Measurements from ENCODE around the gene SPTSSB. TPM values are rescaled to one million over a fixed set of nuclear protein-coding genes. Genes with fewer than 3 reads are reported as not detected.
A peak's percentile ranks its signal among the peaks of the same experiment; 100 is the strongest.

Gene SPTSSB
- total RNA-seq, 1 experiment from 2014 or later, result 15.7 TPM

- ATAC-seq, result 0 out of 2 replicates have a peak, but pooled peaks have one; percentile 38
- no peak for DNase-seq (ENCODE audit: low spot score)
- Mint-ChIP-seq H3K27me3 (ENCODE audit: low read depth) (no peaks in the 10 kb centered on the region), H3K9me3 (peaks cover 9% of the 10 kb centered on the region), H3K36me3 (peaks cover 3% of the 10 kb centered on the region; the same call in 1 of the 2 replicates), H3K4me1 (peaks cover 31% of the 10 kb centered on the region), H3K4me3 (no peak overlapping the region), H3K27ac (no peak overlapping the region)
- ChIA-PET POLR2A (interaction anchor here (0.6 kb wide), 1 partner anchor 305 kb away, joined by 3 read pairs; no protein-coding TSS in a partner anchor), CTCF (interaction anchor here (1.6 to 2.1 kb wide), 2 partner anchors 36 to 132 kb away, joined by 3 to 7 read pairs; partner anchors contain the start of gene SPTSSB)
- TF ChIP-seq, protein P1, sequence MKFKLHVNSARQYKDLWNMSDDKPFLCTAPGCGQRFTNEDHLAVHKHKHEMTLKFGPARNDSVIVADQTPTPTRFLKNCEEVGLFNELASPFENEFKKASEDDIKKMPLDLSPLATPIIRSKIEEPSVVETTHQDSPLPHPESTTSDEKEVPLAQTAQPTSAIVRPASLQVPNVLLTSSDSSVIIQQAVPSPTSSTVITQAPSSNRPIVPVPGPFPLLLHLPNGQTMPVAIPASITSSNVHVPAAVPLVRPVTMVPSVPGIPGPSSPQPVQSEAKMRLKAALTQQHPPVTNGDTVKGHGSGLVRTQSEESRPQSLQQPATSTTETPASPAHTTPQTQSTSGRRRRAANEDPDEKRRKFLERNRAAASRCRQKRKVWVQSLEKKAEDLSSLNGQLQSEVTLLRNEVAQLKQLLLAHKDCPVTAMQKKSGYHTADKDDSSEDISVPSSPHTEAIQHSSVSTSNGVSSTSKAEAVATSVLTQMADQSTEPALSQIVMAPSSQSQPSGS (CRISPR knock-in tag; IDR thresholded peaks at IDR 0.05; ENCODE audit: borderline replicate concordance, low read depth), result no peak
- TF ChIP-seq, protein P2, sequence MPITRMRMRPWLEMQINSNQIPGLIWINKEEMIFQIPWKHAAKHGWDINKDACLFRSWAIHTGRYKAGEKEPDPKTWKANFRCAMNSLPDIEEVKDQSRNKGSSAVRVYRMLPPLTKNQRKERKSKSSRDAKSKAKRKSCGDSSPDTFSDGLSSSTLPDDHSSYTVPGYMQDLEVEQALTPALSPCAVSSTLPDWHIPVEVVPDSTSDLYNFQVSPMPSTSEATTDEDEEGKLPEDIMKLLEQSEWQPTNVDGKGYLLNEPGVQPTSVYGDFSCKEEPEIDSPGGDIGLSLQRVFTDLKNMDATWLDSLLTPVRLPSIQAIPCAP (CRISPR knock-in tag; IDR thresholded peaks at IDR 0.05), result no peak
- TF ChIP-seq, protein P3, sequence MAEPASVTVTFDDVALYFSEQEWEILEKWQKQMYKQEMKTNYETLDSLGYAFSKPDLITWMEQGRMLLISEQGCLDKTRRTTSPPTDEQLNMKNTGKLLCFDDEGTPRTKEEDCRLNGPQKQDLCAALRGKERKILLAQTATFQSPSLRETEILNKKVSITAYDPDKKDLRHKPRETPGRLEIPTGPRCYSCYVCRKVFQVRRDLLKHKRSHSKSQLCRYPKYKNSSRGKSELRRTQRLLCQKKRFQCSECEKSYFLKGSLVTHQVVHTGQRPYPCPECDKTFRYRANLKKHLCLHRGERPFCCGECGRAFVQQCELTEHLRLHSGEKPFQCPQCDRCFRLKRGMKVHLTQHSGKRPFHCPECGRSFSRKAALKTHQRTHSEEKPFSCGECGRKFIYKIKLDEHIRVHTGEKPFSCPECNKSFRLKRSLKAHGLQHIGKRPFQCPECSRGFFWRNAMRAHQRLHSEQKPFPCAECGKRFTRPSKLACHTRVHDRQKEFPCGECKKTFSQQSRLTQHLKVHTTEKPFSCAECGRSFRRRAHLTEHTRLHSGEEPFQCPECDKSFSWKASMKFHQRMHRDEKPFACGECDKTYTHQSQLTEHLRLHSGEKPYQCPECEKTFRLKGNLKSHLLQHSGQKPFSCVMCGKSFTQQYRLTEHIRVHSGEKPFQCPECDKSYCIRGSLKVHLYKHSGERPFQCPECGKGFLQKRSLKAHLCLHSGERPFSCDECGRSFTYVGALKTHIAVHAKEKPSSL (CRISPR knock-in tag; conservative IDR thresholded peaks at IDR 0.05), result no peak
- TF ChIP-seq IRF2 (CRISPR knock-in tag; IDR thresholded peaks at IDR 0.05; ENCODE audit: borderline replicate concordance, low read depth), result no peak
- no peak for TF ChIP-seq ZNF396 (CRISPR knock-in tag; IDR thresholded peaks at IDR 0.05; ENCODE audit: borderline replicate concordance)
- no peak for TF ChIP-seq GABPB1 (CRISPR knock-in tag; IDR thresholded peaks at IDR 0.05)
- TF ChIP-seq ARID4B (CRISPR knock-in tag; IDR thresholded peaks at IDR 0.05; ENCODE audit: borderline replicate concordance), result no peak
- TF ChIP-seq TP53 (CRISPR knock-in tag; IDR thresholded peaks at IDR 0.05), result no peak
- TF ChIP-seq STAT6 (CRISPR knock-in tag; conservative IDR thresholded peaks at IDR 0.05; ENCODE audit: low read depth), result no peak
- TF ChIP-seq TEAD4 (CRISPR knock-in tag; IDR thresholded peaks at IDR 0.05), result no peak
- no peak for TF ChIP-seq GRHL2 (CRISPR knock-in tag; IDR thresholded peaks at IDR 0.05; ENCODE audit: insufficient replicate concordance, severe bottlenecking)
- no peak for TF ChIP-seq ESRRA (CRISPR knock-in tag; IDR thresholded peaks at IDR 0.05; ENCODE audit: borderline replicate concordance)
- TF ChIP-seq, protein P4, sequence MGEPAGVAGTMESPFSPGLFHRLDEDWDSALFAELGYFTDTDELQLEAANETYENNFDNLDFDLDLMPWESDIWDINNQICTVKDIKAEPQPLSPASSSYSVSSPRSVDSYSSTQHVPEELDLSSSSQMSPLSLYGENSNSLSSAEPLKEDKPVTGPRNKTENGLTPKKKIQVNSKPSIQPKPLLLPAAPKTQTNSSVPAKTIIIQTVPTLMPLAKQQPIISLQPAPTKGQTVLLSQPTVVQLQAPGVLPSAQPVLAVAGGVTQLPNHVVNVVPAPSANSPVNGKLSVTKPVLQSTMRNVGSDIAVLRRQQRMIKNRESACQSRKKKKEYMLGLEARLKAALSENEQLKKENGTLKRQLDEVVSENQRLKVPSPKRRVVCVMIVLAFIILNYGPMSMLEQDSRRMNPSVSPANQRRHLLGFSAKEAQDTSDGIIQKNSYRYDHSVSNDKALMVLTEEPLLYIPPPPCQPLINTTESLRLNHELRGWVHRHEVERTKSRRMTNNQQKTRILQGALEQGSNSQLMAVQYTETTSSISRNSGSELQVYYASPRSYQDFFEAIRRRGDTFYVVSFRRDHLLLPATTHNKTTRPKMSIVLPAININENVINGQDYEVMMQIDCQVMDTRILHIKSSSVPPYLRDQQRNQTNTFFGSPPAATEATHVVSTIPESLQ (CRISPR knock-in tag; IDR thresholded peaks at IDR 0.05), result no peak
- TF ChIP-seq NR2C2 (CRISPR knock-in tag; IDR thresholded peaks at IDR 0.05), result no peak
- no peak for TF ChIP-seq ATF3 (CRISPR knock-in tag; conservative IDR thresholded peaks at IDR 0.05)
- TF ChIP-seq, protein P5, sequence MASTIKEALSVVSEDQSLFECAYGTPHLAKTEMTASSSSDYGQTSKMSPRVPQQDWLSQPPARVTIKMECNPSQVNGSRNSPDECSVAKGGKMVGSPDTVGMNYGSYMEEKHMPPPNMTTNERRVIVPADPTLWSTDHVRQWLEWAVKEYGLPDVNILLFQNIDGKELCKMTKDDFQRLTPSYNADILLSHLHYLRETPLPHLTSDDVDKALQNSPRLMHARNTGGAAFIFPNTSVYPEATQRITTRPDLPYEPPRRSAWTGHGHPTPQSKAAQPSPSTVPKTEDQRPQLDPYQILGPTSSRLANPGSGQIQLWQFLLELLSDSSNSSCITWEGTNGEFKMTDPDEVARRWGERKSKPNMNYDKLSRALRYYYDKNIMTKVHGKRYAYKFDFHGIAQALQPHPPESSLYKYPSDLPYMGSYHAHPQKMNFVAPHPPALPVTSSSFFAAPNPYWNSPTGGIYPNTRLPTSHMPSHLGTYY (CRISPR knock-in tag; IDR thresholded peaks at IDR 0.05), result no peak
- TF ChIP-seq FOXJ3 (CRISPR knock-in tag; IDR thresholded peaks at IDR 0.05; ENCODE audit: borderline replicate concordance), result no peak
- no peak for TF ChIP-seq NFYB (CRISPR knock-in tag; conservative IDR thresholded peaks at IDR 0.05; ENCODE audit: low read depth)
- TF ChIP-seq OVOL2 (CRISPR knock-in tag; IDR thresholded peaks at IDR 0.05; ENCODE audit: borderline replicate concordance), result no peak
Measured at GRCh38 chr3:161406594-161407555, 35.6 kb upstream of the SPTSSB start.
